H54 (cell line): ENCODE results near the gene COBL.

Experiments used
- DNase-seq: peaks from one replicate; pipeline ENCODE4 v3.0.0; 2011; ENCODE audit warnings: low spot score, mixed read lengths; ENCODE audit not compliant: insufficient read length
- FAIRE-seq: peaks from 3 replicates; lab custom pipeline; 2011; peaks lifted over from hg19 to GRCh38; lab: Jason Lieb, UNC
- POLR2A ChIP-seq: IDR thresholded peaks from 2 replicates; pipeline ENCODE4 v1.6.1; 2011; ENCODE audit warnings: low read depth, mild to moderate bottlenecking, low read length

The COBL gene

GRCh38 chr7:51082940-51083533, 233.6 kb downstream of the COBL start:
- DNase-seq (no peak), FAIRE-seq (no peak)
- no peak for TF ChIP-seq POLR2A

GRCh38 chr7:51082096-51082840, 234.3 kb downstream of the COBL start:
- FAIRE-seq: no peak
- no peak for TF ChIP-seq POLR2A
- no peak for DNase-seq

- TF ChIP-seq POLR2A: no peak
- FAIRE-seq: no peak
- no peak for DNase-seq
Measured at GRCh38 chr7:51081270-51081890, 235.2 kb downstream of the COBL start.

DNA sequence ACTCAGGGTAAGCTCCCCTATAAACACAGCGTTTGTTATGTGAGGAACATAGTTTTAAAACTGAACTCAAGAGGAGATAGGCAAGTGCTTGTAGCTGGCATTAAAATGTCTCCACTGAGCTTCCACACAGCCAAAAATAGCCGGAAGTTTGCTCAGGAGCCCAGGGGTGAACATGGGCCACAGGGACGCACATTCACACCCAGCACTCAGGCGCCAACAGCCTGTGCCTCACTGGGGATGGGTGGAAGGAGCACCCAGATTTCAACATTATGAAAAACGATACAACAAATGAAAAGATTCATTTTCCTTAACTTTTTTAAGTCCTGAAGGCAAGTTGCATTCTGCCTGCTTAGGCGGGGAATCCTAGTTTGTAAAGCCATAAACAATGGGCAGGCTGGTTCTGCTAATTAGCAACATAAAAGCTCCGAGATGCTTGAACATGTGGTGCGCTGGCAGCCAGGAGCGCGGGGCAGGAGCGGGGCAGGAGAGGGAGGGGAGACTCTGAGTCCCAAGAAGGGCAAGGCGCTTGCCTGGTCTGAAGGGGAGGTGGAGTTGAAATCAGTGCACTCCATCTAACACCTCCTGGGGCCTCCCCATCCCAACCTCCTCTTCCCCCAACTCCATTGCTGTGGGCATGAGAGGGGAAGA, 235.9 kb downstream of the COBL start:
- FAIRE-seq (no peak), DNase-seq (no peak)
- TF ChIP-seq POLR2A: no peak

DNA sequence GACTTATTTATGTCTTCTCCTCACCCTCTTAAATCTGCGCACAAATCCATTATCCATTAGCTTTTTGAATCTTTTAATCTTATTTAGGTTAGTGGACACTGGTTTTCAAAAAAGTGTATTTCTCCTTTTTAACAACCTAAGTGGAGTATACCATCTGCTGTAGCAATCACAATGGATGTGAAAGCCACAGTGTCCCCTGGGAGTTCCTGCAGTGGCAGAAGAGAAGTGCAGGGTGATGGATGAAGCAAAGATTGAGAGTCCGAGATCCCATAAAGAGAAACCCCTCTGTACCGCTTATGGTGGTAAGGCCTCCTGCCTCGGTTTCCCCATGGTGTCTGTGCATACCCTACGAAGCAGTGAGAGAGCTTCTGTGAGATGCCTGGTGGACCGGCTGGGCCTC, 236.4 kb downstream of the COBL start:
- DNase-seq (no peak), FAIRE-seq (no peak)
- no peak for TF ChIP-seq POLR2A

- FAIRE-seq (no peak), DNase-seq (no peak)
- no peak for TF ChIP-seq POLR2A
Measured at GRCh38 chr7:51079494-51079893, 237.1 kb downstream of the COBL start.

DNA sequence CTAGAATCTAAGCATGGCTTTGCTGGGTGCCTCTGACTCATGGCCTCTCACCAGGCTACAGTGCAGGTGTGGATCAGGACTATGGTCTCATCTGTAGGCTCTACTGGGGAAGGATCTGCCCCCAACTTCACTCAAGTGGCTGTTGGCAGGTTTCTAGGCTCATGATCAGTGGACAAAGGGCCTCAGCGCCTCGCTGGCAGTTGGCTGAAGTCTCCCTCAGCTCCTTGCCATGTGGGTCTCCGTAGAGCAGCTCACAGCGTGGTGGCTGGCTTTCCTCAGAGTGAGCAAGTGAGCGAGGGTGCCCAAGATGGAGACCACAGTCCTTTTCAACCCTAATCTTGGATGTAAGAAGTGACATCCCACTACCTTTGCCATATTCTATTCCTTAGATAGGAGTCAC, 238.0 kb downstream of the COBL start:
- TF ChIP-seq POLR2A: no peak
- no peak for DNase-seq
- FAIRE-seq: no peak

DNA sequence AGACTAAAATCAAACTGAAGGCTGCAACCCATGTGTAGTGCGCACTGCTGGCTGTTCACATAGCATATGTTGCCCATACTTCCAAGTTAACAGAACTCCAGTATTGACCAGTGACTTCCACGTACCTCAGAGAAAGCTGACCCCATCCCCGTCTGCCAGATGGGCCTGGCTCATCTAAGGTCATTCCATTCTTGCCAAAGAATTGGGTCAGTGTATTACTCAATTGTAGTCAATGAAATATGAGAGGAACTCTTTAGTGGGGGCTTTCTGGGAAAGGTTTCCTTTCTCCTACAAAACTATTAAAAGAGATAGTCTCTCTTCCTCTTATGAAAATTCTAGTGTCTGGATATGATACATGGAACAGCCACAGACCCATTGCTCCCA, 238.6 kb downstream of the COBL start:
- no peak for FAIRE-seq
- no peak for DNase-seq
- no peak for TF ChIP-seq POLR2A

GRCh38 chr7:51077316-51077986, 239.2 kb downstream of the COBL start:
- no peak for DNase-seq

DNA sequence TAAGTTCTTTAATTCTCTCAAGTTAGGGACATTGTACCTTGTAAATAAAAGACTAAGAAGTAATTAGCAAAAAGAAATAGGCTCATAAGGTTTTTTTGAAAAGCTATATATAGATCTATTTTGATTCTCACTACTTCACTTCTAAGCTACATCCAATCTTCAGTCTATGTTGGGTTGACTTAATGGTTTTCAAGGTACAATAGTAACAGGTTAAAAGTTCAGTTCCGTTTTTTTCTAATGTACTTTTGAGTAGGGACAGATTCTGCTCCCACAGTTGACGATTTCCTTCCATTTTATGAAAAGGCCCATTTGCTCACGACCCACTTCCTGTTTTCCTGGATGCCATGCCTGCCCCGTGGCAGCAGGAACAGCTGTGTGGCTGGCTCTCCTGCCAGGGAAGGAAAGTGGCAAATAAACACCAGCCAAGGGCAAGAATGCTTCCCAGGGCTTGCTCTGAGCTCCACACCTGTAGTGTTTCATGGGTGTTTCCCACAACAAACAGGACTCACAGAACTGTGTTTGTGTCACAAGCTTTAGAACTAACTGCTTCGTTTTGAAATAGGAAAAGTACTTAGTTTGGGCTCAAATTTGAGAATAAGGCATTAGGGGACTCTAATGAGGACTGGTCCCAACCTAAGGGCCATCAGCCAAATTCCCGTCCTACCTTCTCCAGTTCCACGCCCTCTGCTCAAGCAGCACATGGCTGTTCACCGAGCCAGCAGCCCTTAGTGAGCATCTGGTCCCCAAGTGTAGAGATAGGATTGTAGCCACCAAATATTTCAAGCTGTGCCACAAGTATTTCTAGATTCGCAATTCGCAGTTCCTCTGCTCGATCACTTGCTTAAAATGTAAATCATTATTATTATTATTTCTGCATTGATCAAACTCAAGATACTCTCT, 240.7 kb downstream of the COBL start:
- DNase-seq (no peak), FAIRE-seq (no peak)
- TF ChIP-seq POLR2A: no peak

More at GRCh38 chr7:51077316-51077986, 239.2 kb downstream of the COBL start:
- no peak for TF ChIP-seq POLR2A
- FAIRE-seq: no peak

DNA sequence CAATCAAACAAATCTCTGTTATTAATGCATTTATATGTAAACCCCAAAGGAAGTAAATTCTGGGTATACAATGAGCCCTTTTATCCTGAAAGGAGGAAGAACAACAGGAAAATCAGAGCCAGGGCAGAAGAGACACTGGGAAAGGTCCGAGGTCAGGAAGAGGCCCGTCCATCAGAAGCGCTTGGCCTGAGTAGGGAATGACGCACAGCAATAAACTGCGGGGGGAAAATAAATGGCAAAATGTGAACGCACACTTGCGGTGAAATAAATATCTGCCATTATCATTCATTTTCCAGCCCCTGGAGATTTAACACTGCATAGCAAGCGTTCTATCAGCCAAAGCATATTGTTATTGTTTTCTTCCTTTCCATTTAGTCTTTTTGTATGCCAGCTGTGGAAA, 243.4 kb downstream of the COBL start:
- TF ChIP-seq POLR2A: no peak
- DNase-seq (no peak), FAIRE-seq (no peak)

DNA sequence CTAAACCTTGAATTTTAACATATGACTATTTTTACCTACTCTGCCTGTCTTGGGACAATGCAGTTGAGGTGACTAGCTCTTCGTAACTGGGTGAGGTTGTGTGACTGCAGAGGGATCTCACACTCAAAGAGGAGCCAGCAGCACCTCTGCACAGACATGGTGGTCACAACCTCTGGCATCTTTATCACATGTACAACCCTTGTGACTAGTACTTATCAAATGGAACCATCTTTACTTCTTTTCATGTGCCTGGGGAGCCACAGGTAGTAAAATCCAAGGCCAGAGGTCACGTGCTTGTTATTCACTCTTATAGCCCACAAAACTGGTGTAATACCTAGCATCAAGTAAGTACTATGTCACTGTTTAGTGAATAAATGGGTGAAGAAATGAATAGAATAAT, 244.3 kb downstream of the COBL start:
- no peak for TF ChIP-seq POLR2A
- DNase-seq: no peak
- FAIRE-seq: no peak

- DNase-seq (no peak), FAIRE-seq (no peak)
- no peak for TF ChIP-seq POLR2A
Measured at GRCh38 chr7:51071427-51071826, 245.2 kb downstream of the COBL start.
